ENCODE results near the gene FSTL4.

The FSTL4 gene

GRCh38 chr5:133467826-133468463 lies 144.4 kb downstream of the FSTL4 start:
- CTCF ChIA-PET = interaction anchor here (1.2 kb wide), 1 partner anchor 8 kb away, joined by 3 read pairs; no protein-coding TSS in a partner anchor
- H3K4me1 ChIP-seq (ENCODE audit: control extremely low read depth in 1 of 4, control insufficient read depth in 4 of 4, insufficient read depth in 4 of 4, low read length in 3 of 4) = peaks cover 0 to 13% (median 10%) of the 10 kb centered on the region in 4 experiments
- H3K27ac ChIP-seq (ENCODE audit: insufficient read depth in 1 of 2, low read depth in 1 of 2, low read length in 2 of 2, poor library complexity in 1 of 2, severe bottlenecking in 2 of 2) = no peak overlapping the region

DNA sequence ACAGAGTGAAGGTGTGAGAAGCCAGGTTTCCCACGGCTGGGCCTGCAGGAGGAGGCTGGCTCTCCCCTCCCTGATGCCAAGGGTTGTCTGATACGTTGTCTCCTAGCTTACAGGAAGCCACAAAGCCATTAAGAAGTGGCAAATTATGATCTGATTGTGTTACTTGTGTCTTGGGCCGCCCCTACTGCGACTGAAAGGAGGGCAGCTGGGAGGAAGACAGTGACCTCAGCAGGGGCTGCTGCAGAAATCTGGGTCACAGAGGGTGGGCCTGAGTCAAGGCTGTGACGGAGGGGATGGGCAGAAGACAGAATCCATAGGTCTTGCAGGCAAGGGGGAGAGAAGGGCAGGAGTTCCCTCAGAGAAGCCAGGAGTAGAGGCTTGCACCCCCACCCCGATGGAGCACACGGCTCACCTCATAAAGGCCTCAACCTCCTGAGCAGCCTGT lies 145.0 kb downstream of the FSTL4 start:
- ChIA-PET CTCF (no interaction called here), POLR2A (no interaction called here)
- H3K4me1 ChIP-seq (ENCODE audit: control extremely low read depth in 1 of 4, control insufficient read depth in 4 of 4, insufficient read depth in 4 of 4, low read length in 3 of 4) = peaks cover 0 to 13% (median 10%) of the 10 kb centered on the region in 4 experiments
- no peaks in the 10 kb centered on the region for H3K36me3 ChIP-seq (ENCODE audit: control insufficient read depth in 4 of 4, insufficient read depth in 4 of 4, low read length in 3 of 4)
- H3K27ac ChIP-seq (ENCODE audit: insufficient read depth in 1 of 2, low read depth in 1 of 2, low read length in 2 of 2, poor library complexity in 1 of 2, severe bottlenecking in 2 of 2) = no peak overlapping the region
- H3K9me3 ChIP-seq (ENCODE audit: control extremely low read depth in 1 of 5, control insufficient read depth in 4 of 5, insufficient read depth in 2 of 5, low read depth in 1 of 5, low read length in 4 of 5) = no peaks in the 10 kb centered on the region
- WGBS (ENCODE audit: insufficient coverage) = 54% methylated on average over 5 of the region's 7 CpGs
- peak in 2 of 3 donors; percentile 9 to 39 for DNase-seq
- H3K4me3 ChIP-seq (ENCODE audit: control insufficient read depth in 1 of 7, extremely low read depth in 1 of 7, insufficient read depth in 4 of 7, low read depth in 2 of 7, low read length in 6 of 7) = no peak overlapping the region
- H3K27me3 ChIP-seq (replicated peaks in 2 of 5; ENCODE audit: control insufficient read depth in 4 of 5, insufficient read depth in 5 of 5, low read length in 4 of 5) = peaks cover 0 to 3% (median 0%) of the 10 kb centered on the region in 5 experiments

More at GRCh38 chr5:133467826-133468463, 144.4 kb downstream of the FSTL4 start:
- WGBS (ENCODE audit: insufficient coverage) = 92% methylated on average over 2 of the region's 4 CpGs
- DNase-seq = no peak
- H3K27me3 ChIP-seq (replicated peaks in 2 of 5; ENCODE audit: control insufficient read depth in 4 of 5, insufficient read depth in 5 of 5, low read length in 4 of 5) = peaks cover 0 to 3% (median 0%) of the 10 kb centered on the region in 5 experiments
- POLR2A ChIA-PET = no interaction called here
- H3K4me3 ChIP-seq (ENCODE audit: control insufficient read depth in 1 of 7, extremely low read depth in 1 of 7, insufficient read depth in 4 of 7, low read depth in 2 of 7, low read length in 6 of 7) = no peak overlapping the region
- H3K36me3 ChIP-seq (ENCODE audit: control insufficient read depth in 4 of 4, insufficient read depth in 4 of 4, low read length in 3 of 4) = no peaks in the 10 kb centered on the region
- H3K9me3 ChIP-seq (ENCODE audit: control extremely low read depth in 1 of 5, control insufficient read depth in 4 of 5, insufficient read depth in 2 of 5, low read depth in 1 of 5, low read length in 4 of 5) = no peaks in the 10 kb centered on the region

GRCh38 chr5:133466556-133467334 lies 145.6 kb downstream of the FSTL4 start:
- Histone ChIP-seq H3K4me1 (ENCODE audit: control extremely low read depth in 1 of 4, control insufficient read depth in 4 of 4, insufficient read depth in 4 of 4, low read length in 3 of 4) (peaks cover 0 to 13% (median 10%) of the 10 kb centered on the region in 4 experiments), H3K4me3 (ENCODE audit: control insufficient read depth in 1 of 7, extremely low read depth in 1 of 7, insufficient read depth in 4 of 7, low read depth in 2 of 7, low read length in 6 of 7) (no peak overlapping the region), H3K36me3 (ENCODE audit: control insufficient read depth in 4 of 4, insufficient read depth in 4 of 4, low read length in 3 of 4) (no peaks in the 10 kb centered on the region), H3K27me3 (replicated peaks in 2 of 5; ENCODE audit: control insufficient read depth in 4 of 5, insufficient read depth in 5 of 5, low read length in 4 of 5) (peaks cover 0 to 3% (median 0%) of the 10 kb centered on the region in 5 experiments), H3K27ac (ENCODE audit: insufficient read depth in 1 of 2, low read depth in 1 of 2, low read length in 2 of 2, poor library complexity in 1 of 2, severe bottlenecking in 2 of 2) (no peak overlapping the region), H3K9me3 (ENCODE audit: control extremely low read depth in 1 of 5, control insufficient read depth in 4 of 5, insufficient read depth in 2 of 5, low read depth in 1 of 5, low read length in 4 of 5) (no peaks in the 10 kb centered on the region)
- no peak for DNase-seq
- POLR2A ChIA-PET = no interaction called here
- WGBS (ENCODE audit: insufficient coverage) = 96% methylated on average over 5 of the region's 5 CpGs
- CTCF ChIA-PET = no interaction called here

DNA sequence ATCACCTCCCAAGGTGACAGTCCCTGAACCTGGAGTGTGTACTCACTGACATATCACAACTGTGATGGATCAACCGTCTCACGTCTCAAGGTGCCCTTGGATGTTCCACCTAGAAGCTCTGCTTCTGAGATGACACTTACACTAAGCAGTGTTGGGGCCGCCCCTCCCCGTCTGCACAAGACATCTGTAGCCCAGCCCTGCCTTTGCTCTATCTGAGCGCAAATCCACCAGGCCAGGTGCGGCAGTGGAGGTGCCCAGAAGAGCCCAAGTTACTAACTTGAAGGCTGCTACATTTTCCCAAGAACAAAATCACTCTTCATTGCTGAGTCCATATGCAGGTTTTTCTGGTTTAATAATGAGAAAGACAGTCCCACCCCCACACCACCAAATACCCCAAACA lies 148.3 kb downstream of the FSTL4 start:
- peaks cover 0 to 8% (median 6%) of the 10 kb centered on the region in 4 experiments for H3K4me1 ChIP-seq (ENCODE audit: control extremely low read depth in 1 of 4, control insufficient read depth in 4 of 4, insufficient read depth in 4 of 4, low read length in 3 of 4)
- H3K9me3 ChIP-seq (ENCODE audit: control extremely low read depth in 1 of 5, control insufficient read depth in 4 of 5, insufficient read depth in 2 of 5, low read depth in 1 of 5, low read length in 4 of 5) = no peaks in the 10 kb centered on the region
- no peak overlapping the region for H3K4me3 ChIP-seq (ENCODE audit: control insufficient read depth in 1 of 7, extremely low read depth in 1 of 7, insufficient read depth in 4 of 7, low read depth in 2 of 7, low read length in 6 of 7)
- peaks cover 0 to 3% (median 0%) of the 10 kb centered on the region in 5 experiments for H3K27me3 ChIP-seq (replicated peaks in 2 of 5; ENCODE audit: control insufficient read depth in 4 of 5, insufficient read depth in 5 of 5, low read length in 4 of 5)
- 97% methylated on average over 6 of the region's 6 CpGs for WGBS (ENCODE audit: insufficient coverage)
- ChIA-PET POLR2A (no interaction called here), CTCF (interaction anchor here (1.5 kb wide), 1 partner anchor 10 kb away, joined by 3 read pairs; no protein-coding TSS in a partner anchor)
- H3K36me3 ChIP-seq (ENCODE audit: control insufficient read depth in 4 of 4, insufficient read depth in 4 of 4, low read length in 3 of 4) = no peaks in the 10 kb centered on the region
- DNase-seq = no peak
- H3K27ac ChIP-seq (ENCODE audit: insufficient read depth in 1 of 2, low read depth in 1 of 2, low read length in 2 of 2, poor library complexity in 1 of 2, severe bottlenecking in 2 of 2) = no peak overlapping the region

DNA sequence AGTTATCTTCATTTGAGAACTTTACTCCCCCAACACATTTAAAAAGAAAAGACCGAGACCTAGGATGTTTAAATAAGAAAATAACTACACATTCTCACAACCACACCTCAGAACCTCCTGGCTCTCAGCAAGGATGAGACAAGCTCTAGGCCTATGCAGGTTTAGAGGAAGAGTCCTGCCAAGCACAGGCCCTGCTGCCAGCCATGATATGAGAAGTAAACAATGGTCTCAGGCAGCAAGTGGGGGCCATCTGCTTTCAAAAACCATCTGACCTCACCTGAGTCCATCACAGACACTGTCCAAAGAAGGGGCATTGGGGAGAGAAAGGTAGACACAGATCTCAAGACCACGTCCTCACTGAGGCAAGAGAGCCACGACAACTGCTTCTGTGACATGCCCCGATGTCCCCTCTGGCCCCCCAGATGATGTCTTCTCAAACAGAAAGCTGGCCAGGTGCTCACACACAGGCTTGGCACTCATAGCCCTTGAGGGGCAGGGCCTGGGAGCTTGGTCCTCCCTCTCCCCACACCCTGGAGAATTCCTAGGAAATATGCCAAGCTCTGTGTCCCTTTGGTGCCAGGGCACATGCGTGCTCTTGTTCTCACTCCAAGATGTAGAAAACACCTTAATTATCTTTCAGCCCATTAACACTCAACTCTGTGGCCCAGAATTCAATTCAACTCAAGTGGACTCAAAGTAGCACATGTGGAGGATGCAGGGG lies 150.4 kb downstream of the FSTL4 start:
- POLR2A ChIA-PET = no interaction called here
- CTCF ChIA-PET = no interaction called here

DNA sequence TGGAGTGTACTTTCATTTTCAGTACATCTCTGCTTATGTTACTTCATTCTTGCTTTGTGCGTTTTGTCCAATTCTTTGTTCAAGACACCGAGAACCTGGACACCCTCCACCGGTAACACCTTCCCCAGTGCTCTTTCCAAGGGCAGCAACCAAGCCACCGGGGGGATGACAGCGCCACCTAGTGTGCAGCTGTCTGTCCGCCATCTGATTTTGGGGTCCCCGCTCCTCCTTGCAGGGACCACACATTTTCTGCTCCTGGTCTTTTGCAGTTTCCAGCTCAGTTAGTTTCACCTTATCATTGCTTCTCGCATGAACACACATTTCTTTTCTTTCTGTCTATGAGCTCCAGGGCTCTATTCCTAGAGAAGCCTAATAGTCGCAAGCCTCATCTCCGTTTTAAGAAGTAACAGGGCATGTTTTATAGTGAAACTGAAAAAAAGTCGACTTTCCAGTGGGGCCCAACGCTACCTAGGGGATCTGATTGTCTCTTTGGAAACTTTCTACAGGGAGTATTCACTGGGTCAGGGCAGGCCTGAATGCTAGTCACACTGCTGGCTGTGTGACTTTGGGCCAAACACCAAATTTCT lies 152.1 kb downstream of the FSTL4 start:
- CTCF ChIA-PET = interaction anchor here (0.8 to 1.4 kb wide), 3 partner anchors 8 to 45 kb away, joined by 3 read pairs; no protein-coding TSS in a partner anchor
- Histone ChIP-seq H3K4me3 (ENCODE audit: control insufficient read depth in 1 of 7, extremely low read depth in 1 of 7, insufficient read depth in 4 of 7, low read depth in 2 of 7, low read length in 6 of 7) (no peak overlapping the region), H3K27me3 (replicated peaks in 2 of 5; ENCODE audit: control insufficient read depth in 4 of 5, insufficient read depth in 5 of 5, low read length in 4 of 5) (peaks cover 0 to 6% (median 0%) of the 10 kb centered on the region in 5 experiments), H3K36me3 (ENCODE audit: control insufficient read depth in 4 of 4, insufficient read depth in 4 of 4, low read length in 3 of 4) (no peaks in the 10 kb centered on the region), H3K9me3 (ENCODE audit: control extremely low read depth in 1 of 5, control insufficient read depth in 4 of 5, insufficient read depth in 2 of 5, low read depth in 1 of 5, low read length in 4 of 5) (no peaks in the 10 kb centered on the region), H3K27ac (ENCODE audit: insufficient read depth in 1 of 2, low read depth in 1 of 2, low read length in 2 of 2, poor library complexity in 1 of 2, severe bottlenecking in 2 of 2) (no peak overlapping the region), H3K4me1 (ENCODE audit: control extremely low read depth in 1 of 4, control insufficient read depth in 4 of 4, insufficient read depth in 4 of 4, low read length in 3 of 4) (no peaks in the 10 kb centered on the region)
- WGBS (ENCODE audit: insufficient coverage) = 79% methylated on average over 12 of the region's 12 CpGs
- POLR2A ChIA-PET = no interaction called here
- DNase-seq = peak; percentile 16 to 29 (median 20)

More for the DNA sequence above, 150.4 kb downstream of the FSTL4 start:
- Histone ChIP-seq H3K27ac (ENCODE audit: insufficient read depth in 1 of 2, low read depth in 1 of 2, low read length in 2 of 2, poor library complexity in 1 of 2, severe bottlenecking in 2 of 2) (no peak overlapping the region), H3K27me3 (replicated peaks in 2 of 5; ENCODE audit: control insufficient read depth in 4 of 5, insufficient read depth in 5 of 5, low read length in 4 of 5) (peaks cover 0 to 3% (median 0%) of the 10 kb centered on the region in 5 experiments), H3K4me3 (ENCODE audit: control insufficient read depth in 1 of 7, extremely low read depth in 1 of 7, insufficient read depth in 4 of 7, low read depth in 2 of 7, low read length in 6 of 7) (no peak overlapping the region), H3K36me3 (ENCODE audit: control insufficient read depth in 4 of 4, insufficient read depth in 4 of 4, low read length in 3 of 4) (no peaks in the 10 kb centered on the region), H3K9me3 (ENCODE audit: control extremely low read depth in 1 of 5, control insufficient read depth in 4 of 5, insufficient read depth in 2 of 5, low read depth in 1 of 5, low read length in 4 of 5) (no peaks in the 10 kb centered on the region), H3K4me1 (ENCODE audit: control extremely low read depth in 1 of 4, control insufficient read depth in 4 of 4, insufficient read depth in 4 of 4, low read length in 3 of 4) (peaks cover 0 to 3% (median under 1%) of the 10 kb centered on the region in 4 experiments)
- WGBS (ENCODE audit: insufficient coverage) = 98% methylated on average over 4 of the region's 5 CpGs
- no peak for DNase-seq

Data from common myeloid progenitor, CD34-positive (primary cell).